HG03108 (cell line): ENCODE results near the gene EMC1.
"Not testable (repeated sequence)": the region's sequence is repeated elsewhere in the genome, so short reads cannot be mapped to it uniquely, and the experiment has no call there.

Source experiments
- ATAC-seq: cut with Tn5 transposase; IDR thresholded peaks from one replicate; pipeline ENCODE4 v1.9.1; 2021; ENCODE audit warnings: moderate library complexity; ENCODE audit not compliant: unreplicated experiment

Gene EMC1

GRCh38 chr1:19220080-19220846 is 31.1 kb downstream of the EMC1 start:
- no peak for ATAC-seq

- no peak for ATAC-seq
Observed at GRCh38 chr1:19219451-19219850, 31.9 kb downstream of the EMC1 start.

- not testable (repeated sequence) for ATAC-seq
Observed at GRCh38 chr1:19216585-19216984, 34.7 kb downstream of the EMC1 start.

- ATAC-seq, result no peak
Observed at GRCh38 chr1:19213580-19213979, 37.7 kb downstream of the EMC1 start.

GRCh38 chr1:19212167-19212566 is 39.2 kb downstream of the EMC1 start:
- ATAC-seq, result no peak

- ATAC-seq, result no peak
Observed at GRCh38 chr1:19210772-19211549, 40.4 kb downstream of the EMC1 start.

- peak; percentile 72 for ATAC-seq
Observed at GRCh38 chr1:19209990-19210771, 41.1 kb downstream of the EMC1 start, which contains the start of gene UBR4. TSS of gene UBR4 (minus strand) at chr1:19210266. CDS start at chr1:19210248, 18 bp downstream.

GRCh38 chr1:19209439-19209989 is 41.8 kb downstream of the EMC1 start:
- peak; percentile 44 for ATAC-seq

GRCh38 chr1:19208710-19209438 is 42.5 kb downstream of the EMC1 start:
- no peak for ATAC-seq

- no peak for ATAC-seq
Observed at GRCh38 chr1:19206947-19207346, 44.4 kb downstream of the EMC1 start.

- no peak for ATAC-seq
Observed at GRCh38 chr1:19205845-19206244, 45.5 kb downstream of the EMC1 start.

GRCh38 chr1:19205403-19205802 is 45.9 kb downstream of the EMC1 start:
- ATAC-seq, result no peak

- ATAC-seq, result no peak
Observed at GRCh38 chr1:19204446-19205266, 46.7 kb downstream of the EMC1 start.

- no peak for ATAC-seq
Observed at GRCh38 chr1:19203440-19203839, 47.9 kb downstream of the EMC1 start.

GRCh38 chr1:19202396-19202795 is 48.9 kb downstream of the EMC1 start:
- no peak for ATAC-seq

GRCh38 chr1:19199969-19200604 is 51.2 kb downstream of the EMC1 start:
- ATAC-seq, result no peak

- no peak for ATAC-seq
Observed at GRCh38 chr1:19199329-19199968, 51.9 kb downstream of the EMC1 start.

GRCh38 chr1:19198820-19199219 is 52.5 kb downstream of the EMC1 start:
- ATAC-seq, result no peak

- ATAC-seq, result no peak
Observed at GRCh38 chr1:19197845-19198244, 53.5 kb downstream of the EMC1 start.
